HG03025 (cell line): ENCODE results near the gene HOGA1.

Experiments used
- ATAC-seq: cut with Tn5 transposase; IDR thresholded peaks from one replicate; pipeline ENCODE4 v1.9.1; 2021; ENCODE audit warnings: mild to moderate bottlenecking, moderate library complexity; ENCODE audit not compliant: unreplicated experiment, low FRiP score

The HOGA1 gene

GRCh38 chr10:97577701-97578100 lies 6.5 kb upstream of the HOGA1 start:
- no peak for ATAC-seq

GRCh38 chr10:97578171-97578844 lies 5.9 kb upstream of the HOGA1 start:
- no peak for ATAC-seq

GRCh38 chr10:97580421-97581367 lies 3.5 kb upstream of the HOGA1 start:
- no peak for ATAC-seq

- no peak for ATAC-seq
Measured at GRCh38 chr10:97582169-97582568, 2.0 kb upstream of the HOGA1 start.

GRCh38 chr10:97583476-97583875 lies 713 bp upstream of the HOGA1 start:
- no peak for ATAC-seq

GRCh38 chr10:97584798-97585438 lies 729 bp downstream of the HOGA1 start:
- no peak for ATAC-seq

- ATAC-seq, result no peak
Measured at GRCh38 chr10:97585439-97585811, 1.2 kb downstream of the HOGA1 start.

- no peak for ATAC-seq
Measured at GRCh38 chr10:97587183-97587582, 3.0 kb downstream of the HOGA1 start.

GRCh38 chr10:97589479-97589878 lies 5.3 kb downstream of the HOGA1 start, which contains the start of gene C10orf62:
Gene C10orf62 (plus strand): TSS chr10:97589721. CDS start chr10:97589898, 177 bp downstream.
- no peak for ATAC-seq

- ATAC-seq, result no peak
Measured at GRCh38 chr10:97590082-97590747, 6.0 kb downstream of the HOGA1 start.

GRCh38 chr10:97590748-97591495 lies 6.7 kb downstream of the HOGA1 start:
- ATAC-seq, result no peak

- no peak for ATAC-seq
Measured at GRCh38 chr10:97593421-97593820, 9.2 kb downstream of the HOGA1 start.

- no peak for ATAC-seq
Measured at GRCh38 chr10:97596101-97597082, 12.2 kb downstream of the HOGA1 start.

GRCh38 chr10:97597778-97598177 lies 13.6 kb downstream of the HOGA1 start:
- no peak for ATAC-seq

- ATAC-seq, result no peak
Measured at GRCh38 chr10:97598407-97599271, 14.4 kb downstream of the HOGA1 start.

GRCh38 chr10:97599272-97599619 lies 15.1 kb downstream of the HOGA1 start:
- no peak for ATAC-seq

GRCh38 chr10:97600616-97601015 lies 16.4 kb downstream of the HOGA1 start:
- no peak for ATAC-seq
